ENCODE data around the gene SPATA13.

DNA sequence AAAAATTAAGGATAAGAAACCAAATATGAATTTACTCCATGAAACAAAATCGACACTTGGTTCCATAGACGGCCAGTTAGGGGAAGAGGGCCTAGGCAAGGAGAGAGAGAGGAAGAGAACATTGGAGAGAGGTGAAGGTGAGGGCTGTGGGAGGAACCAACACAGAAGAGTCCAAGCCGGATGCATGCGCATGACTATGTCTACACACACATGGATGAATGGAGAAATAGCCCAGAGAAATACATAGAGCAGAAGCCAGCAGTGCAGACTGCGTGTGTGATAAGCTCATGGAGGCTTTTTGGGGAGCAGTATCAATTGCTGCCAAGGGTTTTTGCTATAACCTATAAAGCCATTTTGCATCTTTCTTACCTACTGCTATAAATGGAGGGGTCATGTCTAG lies 81.6 kb downstream of the SPATA13 start:
- TF ChIP-seq, protein P1, sequence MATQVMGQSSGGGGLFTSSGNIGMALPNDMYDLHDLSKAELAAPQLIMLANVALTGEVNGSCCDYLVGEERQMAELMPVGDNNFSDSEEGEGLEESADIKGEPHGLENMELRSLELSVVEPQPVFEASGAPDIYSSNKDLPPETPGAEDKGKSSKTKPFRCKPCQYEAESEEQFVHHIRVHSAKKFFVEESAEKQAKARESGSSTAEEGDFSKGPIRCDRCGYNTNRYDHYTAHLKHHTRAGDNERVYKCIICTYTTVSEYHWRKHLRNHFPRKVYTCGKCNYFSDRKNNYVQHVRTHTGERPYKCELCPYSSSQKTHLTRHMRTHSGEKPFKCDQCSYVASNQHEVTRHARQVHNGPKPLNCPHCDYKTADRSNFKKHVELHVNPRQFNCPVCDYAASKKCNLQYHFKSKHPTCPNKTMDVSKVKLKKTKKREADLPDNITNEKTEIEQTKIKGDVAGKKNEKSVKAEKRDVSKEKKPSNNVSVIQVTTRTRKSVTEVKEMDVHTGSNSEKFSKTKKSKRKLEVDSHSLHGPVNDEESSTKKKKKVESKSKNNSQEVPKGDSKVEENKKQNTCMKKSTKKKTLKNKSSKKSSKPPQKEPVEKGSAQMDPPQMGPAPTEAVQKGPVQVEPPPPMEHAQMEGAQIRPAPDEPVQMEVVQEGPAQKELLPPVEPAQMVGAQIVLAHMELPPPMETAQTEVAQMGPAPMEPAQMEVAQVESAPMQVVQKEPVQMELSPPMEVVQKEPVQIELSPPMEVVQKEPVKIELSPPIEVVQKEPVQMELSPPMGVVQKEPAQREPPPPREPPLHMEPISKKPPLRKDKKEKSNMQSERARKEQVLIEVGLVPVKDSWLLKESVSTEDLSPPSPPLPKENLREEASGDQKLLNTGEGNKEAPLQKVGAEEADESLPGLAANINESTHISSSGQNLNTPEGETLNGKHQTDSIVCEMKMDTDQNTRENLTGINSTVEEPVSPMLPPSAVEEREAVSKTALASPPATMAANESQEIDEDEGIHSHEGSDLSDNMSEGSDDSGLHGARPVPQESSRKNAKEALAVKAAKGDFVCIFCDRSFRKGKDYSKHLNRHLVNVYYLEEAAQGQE (tag by site-specific recombination; IDR thresholded peaks at IDR 0.05) = no peak
- TF ChIP-seq, protein P2, sequence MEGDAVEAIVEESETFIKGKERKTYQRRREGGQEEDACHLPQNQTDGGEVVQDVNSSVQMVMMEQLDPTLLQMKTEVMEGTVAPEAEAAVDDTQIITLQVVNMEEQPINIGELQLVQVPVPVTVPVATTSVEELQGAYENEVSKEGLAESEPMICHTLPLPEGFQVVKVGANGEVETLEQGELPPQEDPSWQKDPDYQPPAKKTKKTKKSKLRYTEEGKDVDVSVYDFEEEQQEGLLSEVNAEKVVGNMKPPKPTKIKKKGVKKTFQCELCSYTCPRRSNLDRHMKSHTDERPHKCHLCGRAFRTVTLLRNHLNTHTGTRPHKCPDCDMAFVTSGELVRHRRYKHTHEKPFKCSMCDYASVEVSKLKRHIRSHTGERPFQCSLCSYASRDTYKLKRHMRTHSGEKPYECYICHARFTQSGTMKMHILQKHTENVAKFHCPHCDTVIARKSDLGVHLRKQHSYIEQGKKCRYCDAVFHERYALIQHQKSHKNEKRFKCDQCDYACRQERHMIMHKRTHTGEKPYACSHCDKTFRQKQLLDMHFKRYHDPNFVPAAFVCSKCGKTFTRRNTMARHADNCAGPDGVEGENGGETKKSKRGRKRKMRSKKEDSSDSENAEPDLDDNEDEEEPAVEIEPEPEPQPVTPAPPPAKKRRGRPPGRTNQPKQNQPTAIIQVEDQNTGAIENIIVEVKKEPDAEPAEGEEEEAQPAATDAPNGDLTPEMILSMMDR (tag by site-specific recombination; IDR thresholded peaks at IDR 0.05) = no peak
- TF ChIP-seq ZNF555 (tag by site-specific recombination; conservative IDR thresholded peaks at IDR 0.05) = no peak

Data from HEK293 (cell line).